Fibroblast of the aortic adventitia (primary cell): Measurements from ENCODE around the gene ASF1B. TPM values are rescaled to one million over a fixed set of nuclear protein-coding genes. Genes with fewer than 3 reads are reported as not detected.

Experiments used
- DNase-seq: peaks from one replicate; pipeline ENCODE4 v3.0.0-alpha.2; 2010; ENCODE audit warnings: low read depth
- H3K4me3 ChIP-seq: 2 replicates; pipeline ENCODE4 v1.5.1; 2011; ENCODE audit warnings: low read depth, mild to moderate bottlenecking, control low read depth, low read length, moderate library complexity
- CTCF ChIP-seq: IDR thresholded peaks from 2 replicates; pipeline ENCODE4 v1.5.1; 2011; ENCODE audit warnings: mild to moderate bottlenecking, low read length, control low read depth, inconsistent platforms; ENCODE audit not compliant: insufficient read depth
- total RNA-seq: library from RNA; depleted of rRNA; stranded (reverse); fragments of >200 nt; gene quantifications from 2 replicates; pipeline ENCODE4 v1.2.3, GENCODE V29; 2012; ENCODE audit warnings: low replicate concordance

ASF1B gene
- total RNA-seq, 1 donor, result 32.3 TPM

DNA sequence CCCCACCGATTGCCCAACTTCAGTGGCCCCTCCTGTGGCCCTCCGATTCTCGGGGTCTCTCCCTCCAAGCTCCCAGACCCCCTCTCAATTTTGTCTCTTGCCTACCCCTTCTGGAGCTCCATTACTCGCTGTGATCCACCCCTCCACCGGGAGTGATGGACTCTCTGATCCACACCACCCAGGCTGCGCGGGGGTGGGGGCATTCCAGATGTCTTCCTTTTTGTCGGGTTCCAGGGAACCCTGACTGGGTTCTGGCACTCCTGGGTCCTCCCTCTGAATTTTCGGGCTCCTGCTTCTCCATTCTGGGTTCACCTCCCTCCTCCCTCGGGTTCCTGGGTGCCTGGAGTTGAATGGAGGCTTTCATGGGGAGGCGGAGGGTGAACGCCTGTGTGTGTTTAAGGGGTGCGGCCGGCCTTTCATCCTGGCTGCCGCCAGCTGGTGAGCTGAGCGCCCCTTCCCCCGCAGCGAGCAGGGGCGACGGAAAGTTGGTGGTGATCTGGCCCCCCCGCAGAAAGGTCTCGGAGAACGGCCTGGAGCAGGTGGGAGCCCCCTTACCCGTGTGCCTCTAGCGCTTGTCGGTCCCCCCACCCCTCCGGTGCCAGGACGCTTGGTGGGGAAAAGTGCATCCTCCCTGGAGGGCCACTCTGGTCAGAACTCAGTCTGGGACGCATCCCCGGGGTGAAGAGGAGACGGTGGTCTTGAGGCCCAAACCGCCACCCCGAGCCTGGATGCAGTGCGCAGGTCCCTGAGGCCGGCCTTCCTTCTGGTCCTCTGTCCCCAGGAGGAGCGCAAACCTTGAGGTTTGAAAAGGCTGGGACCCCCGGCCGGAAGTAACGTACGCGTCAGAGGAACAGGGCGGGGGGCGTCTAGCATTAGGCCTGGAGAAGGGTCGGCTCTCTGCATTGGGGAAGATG, 62.2 kb downstream of the ASF1B start:
- no peak for DNase-seq
- peak overlapping the region; percentile 80 for H3K4me3 ChIP-seq
- no peak for TF ChIP-seq CTCF

- TF ChIP-seq CTCF, result peak; percentile 37
- DNase-seq, result peak; percentile 82
- peak overlapping the region; percentile 80 for H3K4me3 ChIP-seq
These were observed 63.0 kb downstream of the ASF1B start for GRCh38 chr19:14073261-14073924.

- DNase-seq, result peak; percentile 22
- TF ChIP-seq CTCF, result peak; percentile 18
- H3K4me3 ChIP-seq, result peak within 1 kb of the TSS; percentile 80
These were observed 63.7 kb downstream of the ASF1B start, which contains the start of gene MISP3 for GRCh38 chr19:14072535-14073260. Gene MISP3, plus strand, starts transcription at chr19:14072786. Its CDS starts 524 bp downstream, at chr19:14073310.

- H3K4me3 ChIP-seq, result no peak overlapping the region
- DNase-seq, result no peak
- TF ChIP-seq CTCF, result no peak
These were observed 65.9 kb downstream of the ASF1B start for GRCh38 chr19:14070268-14071050.

Other genes starting within 250 kb of the ASF1B start
- gene BRME1, start 230.5 kb downstream of the ASF1B start, total RNA-seq, result 1.5 and 1.8 TPM in 2 replicates
- 12.5 and 16.6 TPM in 2 replicates for gene CC2D1A, start 230.4 kb downstream of the ASF1B start, total RNA-seq
- gene PODNL1, start 198.2 kb downstream of the ASF1B start, total RNA-seq, result 0.90 and 1.6 TPM in 2 replicates
- gene DCAF15, start 184.1 kb downstream of the ASF1B start, total RNA-seq, result 8.3 and 12.7 TPM in 2 replicates
- 3.4 and 3.6 TPM in 2 replicates for gene RFX1, start 130.3 kb downstream of the ASF1B start, total RNA-seq
- not detected in 2 replicates for gene RLN3, start 108.4 kb downstream of the ASF1B start, total RNA-seq
- 0.63 and 0.82 TPM in 2 replicates for gene IL27RA, start 104.8 kb downstream of the ASF1B start, total RNA-seq
- 0.16 TPM in 1 of 2 replicates, not detected in the other for gene PALM3, start 74.5 kb downstream of the ASF1B start, total RNA-seq
- 0.72 TPM in 1 of 2 replicates, not detected in the other for gene MISP3, start 63.8 kb downstream of the ASF1B start, total RNA-seq
- gene C19orf67, start 50.8 kb downstream of the ASF1B start, total RNA-seq, result 0.27 TPM in 1 of 2 replicates, not detected in the other
- gene SAMD1, start 45.8 kb downstream of the ASF1B start, total RNA-seq, result 18.5 and 40.4 TPM in 2 replicates
- 13.8 and 44.0 TPM in 2 replicates for gene PRKACA, start 18.8 kb downstream of the ASF1B start, total RNA-seq
- gene ADGRL1, start 69.6 kb upstream of the ASF1B start, total RNA-seq, result 6.0 and 14.3 TPM in 2 replicates
- 1.2 and 25.8 TPM in 2 replicates for gene ADGRE5, start 244.9 kb upstream of the ASF1B start, total RNA-seq